Activated CD4-positive, CD25-positive, alpha-beta regulatory T cell treated with anti-CD3 and anti-CD28 coated beads, Interleukin-2, amount 50 U/mL, for 24 hours (primary cell): ENCODE results near the gene PIGM.

Experiments used
- ATAC-seq, 2 donors: fragments of 150-1000 bp; cut with Tn5 transposase; one replicate each; pipeline ENCODE4 v1.10.0; 2021; ENCODE audit warnings: mild to moderate bottlenecking in 1 of 2, moderate library complexity in 1 of 2

Gene PIGM

GRCh38 chr1:160031365-160032164 is at the start of gene PIGM:
Gene PIGM, minus strand, starts transcription at chr1:160031990. Its CDS starts 251 bp downstream, at chr1:160031739.
- peak; percentile 99 for ATAC-seq

- ATAC-seq = no peak
Measured at GRCh38 chr1:160081261-160081936, 49.6 kb upstream of the PIGM start, which contains the start of gene KCNJ9. Gene KCNJ9, plus strand, starts transcription at chr1:160081538. Its CDS starts 2,493 bp downstream, at chr1:160084031.

- no peak for ATAC-seq
Measured at GRCh38 chr1:160080381-160081100, 48.8 kb upstream of the PIGM start.

GRCh38 chr1:160079448-160079847 is 47.7 kb upstream of the PIGM start:
- ATAC-seq = no peak

- ATAC-seq = peak; percentile 60 to 70
Measured at GRCh38 chr1:160078512-160079195, 46.9 kb upstream of the PIGM start.

- ATAC-seq = no peak
Measured at GRCh38 chr1:160077486-160077885, 45.7 kb upstream of the PIGM start.

GRCh38 chr1:160076295-160076694 is 44.5 kb upstream of the PIGM start:
- ATAC-seq = no peak

GRCh38 chr1:160075836-160076235 is 44.0 kb upstream of the PIGM start:
- ATAC-seq = no peak

- ATAC-seq = no peak
Measured at GRCh38 chr1:160074865-160075264, 43.1 kb upstream of the PIGM start.

GRCh38 chr1:160071289-160071688 is 39.5 kb upstream of the PIGM start:
- no peak for ATAC-seq

- peak; percentile 82 to 83 for ATAC-seq
Measured at GRCh38 chr1:160070243-160071163, 38.7 kb upstream of the PIGM start.

GRCh38 chr1:160069460-160070231 is 37.9 kb upstream of the PIGM start, which contains the start of gene KCNJ10:
Gene KCNJ10, minus strand, starts transcription at chr1:160070160. Its CDS starts 27,628 bp downstream, at chr1:160042532.
- no peak for ATAC-seq

GRCh38 chr1:160068225-160068624 is 36.4 kb upstream of the PIGM start:
- no peak for ATAC-seq

- ATAC-seq = no peak
Measured at GRCh38 chr1:160066829-160067745, 35.3 kb upstream of the PIGM start.

- ATAC-seq = no peak
Measured at GRCh38 chr1:160064746-160065145, 33.0 kb upstream of the PIGM start.

GRCh38 chr1:160064164-160064563 is 32.4 kb upstream of the PIGM start:
- ATAC-seq = no peak

GRCh38 chr1:160063176-160063575 is 31.4 kb upstream of the PIGM start:
- ATAC-seq = no peak

- ATAC-seq = no peak
Measured at GRCh38 chr1:160062230-160062532, 30.4 kb upstream of the PIGM start.

GRCh38 chr1:160061369-160062229 is 29.8 kb upstream of the PIGM start:
- ATAC-seq = no peak
